Posterior cingulate gyrus (tissue), 11 donors: ENCODE results near the gene NCKAP5.

ENCODE experiments used
- DNase-seq, 10 donors: peaks; one replicate each; pipeline versions ENCODE4 v3.0.0 to v3.0.0-alpha.2; 2020 to 2021; ENCODE audit warnings: mixed read lengths in 3 of 10
- intact Hi-C: fragments of 100-400 bp; cut with DNase I; formaldehyde crosslinking; loops from one replicate; pipeline ENCODE4 v1.15.1; 2023

Gene NCKAP5

GRCh38 chr2:132991471-132992045 is 576.7 kb downstream of the NCKAP5 start:
- intact Hi-C loops: no loop called here
- DNase-seq: no peak

- intact Hi-C loops: no loop called here
- DNase-seq: no peak
Measured at GRCh38 chr2:132984731-132985130, 583.5 kb downstream of the NCKAP5 start.

GRCh38 chr2:132980304-132980703 is 588.0 kb downstream of the NCKAP5 start:
- intact Hi-C loops: no loop called here
- no peak for DNase-seq

GRCh38 chr2:132979339-132980093 is 588.7 kb downstream of the NCKAP5 start:
- intact Hi-C loops: no loop called here
- DNase-seq: no peak

- intact Hi-C loops: no loop called here
- DNase-seq: peak in 2 of 10 donors; percentile 8 to 10
Measured at GRCh38 chr2:132978840-132979239, 589.4 kb downstream of the NCKAP5 start.

- no peak for DNase-seq
- intact Hi-C loops: no loop called here
Measured at GRCh38 chr2:132977812-132978529, 590.3 kb downstream of the NCKAP5 start.

GRCh38 chr2:132975193-132976105 is 592.8 kb downstream of the NCKAP5 start:
- intact Hi-C loops: no loop called here
- DNase-seq: no peak

- no peak for DNase-seq
- intact Hi-C loops: no loop called here
Measured at GRCh38 chr2:132974467-132975095, 593.7 kb downstream of the NCKAP5 start.

GRCh38 chr2:132971310-132972061 is 596.8 kb downstream of the NCKAP5 start:
- intact Hi-C loops: no loop called here

GRCh38 chr2:132969371-132969985 is 598.8 kb downstream of the NCKAP5 start:
- intact Hi-C loops: no loop called here
- DNase-seq: no peak

More at GRCh38 chr2:132971310-132972061, 596.8 kb downstream of the NCKAP5 start:
- no peak for DNase-seq

- DNase-seq: no peak
- intact Hi-C loops: no loop called here
Measured at GRCh38 chr2:132965460-132965859, 602.8 kb downstream of the NCKAP5 start.

- intact Hi-C loops: no loop called here
- DNase-seq: no peak
Measured at GRCh38 chr2:132963161-132963560, 605.1 kb downstream of the NCKAP5 start.

GRCh38 chr2:132958887-132959286 is 609.4 kb downstream of the NCKAP5 start:
- no peak for DNase-seq
- intact Hi-C loops: no loop called here

- intact Hi-C loops: no loop called here
- no peak for DNase-seq
Measured at GRCh38 chr2:132955871-132956615, 612.2 kb downstream of the NCKAP5 start.

- DNase-seq: no peak
- intact Hi-C loops: no loop called here
Measured at GRCh38 chr2:132953771-132954170, 614.5 kb downstream of the NCKAP5 start.

GRCh38 chr2:132951008-132951714 is 617.1 kb downstream of the NCKAP5 start:
- no peak for DNase-seq
- intact Hi-C loops: no loop called here

- intact Hi-C loops: no loop called here
Measured at GRCh38 chr2:132949108-132949507, 619.2 kb downstream of the NCKAP5 start.

GRCh38 chr2:132948211-132948610 is 620.1 kb downstream of the NCKAP5 start:
- intact Hi-C loops: no loop called here

More at GRCh38 chr2:132949108-132949507, 619.2 kb downstream of the NCKAP5 start:
- no peak for DNase-seq

More at GRCh38 chr2:132948211-132948610, 620.1 kb downstream of the NCKAP5 start:
- no peak for DNase-seq
